NT2/D1 (cell line): ENCODE measurements around the gene FAM53B.

Source experiments
- SUZ12 ChIP-seq: IDR thresholded peaks from 2 replicates; pipeline ENCODE4 v1.6.1; 2011; ENCODE audit not compliant: insufficient read length, insufficient read depth; ENCODE audit errors: extremely low read depth
- YY1 ChIP-seq: IDR thresholded peaks from 2 replicates; pipeline ENCODE4 v1.6.1; 2011; ENCODE audit not compliant: insufficient read length, insufficient read depth
- ZNF274 ChIP-seq: IDR thresholded peaks from 2 replicates; pipeline ENCODE4 v1.6.1; 2011; ENCODE audit warnings: mild to moderate bottlenecking, low read depth, low read length

- TF ChIP-seq ZNF274 (no peak), YY1 (no peak), SUZ12 (no peak)
Observed at GRCh38 chr10:124674768-124675222, 69.4 kb downstream of the FAM53B start.
